NT2/D1 (cell line): Measurements from ENCODE around the gene SNN.

Experiments
- SUZ12 ChIP-seq: IDR thresholded peaks from 2 replicates; pipeline ENCODE4 v1.6.1; 2011; ENCODE audit not compliant: insufficient read length, insufficient read depth; ENCODE audit errors: extremely low read depth
- YY1 ChIP-seq: IDR thresholded peaks from 2 replicates; pipeline ENCODE4 v1.6.1; 2011; ENCODE audit not compliant: insufficient read length, insufficient read depth

- no peak for TF ChIP-seq SUZ12
- TF ChIP-seq YY1, result no peak
Measured at GRCh38 chr16:11679941-11680911, 12.0 kb downstream of the SNN start.
